Adrenal gland (tissue), 5 donors: Measurements from ENCODE around the gene AMMECR1.

Experiments
- CTCF ChIP-seq, 6 experiments: fragments of 450-650 bp in 4 of 6; fragments of 200-600 bp in 2 of 6; sonication (generic) in 1 of 6; IDR thresholded peaks; 1 replicate in 5 of 6; 2 replicates in 1 of 6; pipeline versions ENCODE4 v1.5.1 to v1.8.0; 2016 to 2021; ENCODE audit warnings: antibody characterized with exemption in 6 of 6, mild to moderate bottlenecking in 2 of 6, moderate library complexity in 1 of 6
- POLR2A ChIP-seq, 2 donors: fragments of 450-650 bp; IDR thresholded peaks; one replicate each; pipeline ENCODE4 v1.6.1; 2017; ENCODE audit warnings: antibody characterized with exemption in 2 of 2, mild to moderate bottlenecking in 2 of 2, moderate library complexity in 1 of 2
- donor health status: DM: no; HTN: no; CAD: no.

GRCh38 chrX:110171442-110171841 is 146.4 kb downstream of the AMMECR1 start:
- TF ChIP-seq CTCF (IDR thresholded peaks at IDR 0.05) = no peak
- no peak for TF ChIP-seq POLR2A (IDR thresholded peaks at IDR 0.05)
